GM11168 (cell line): Measurements from ENCODE around the gene CBARP.

Experiments used
- in situ Hi-C: fragments of 300-500 bp; cut with MboI; formaldehyde crosslinking; loops from one replicate; pipeline ENCODE4 v1.12.0; 2022; ENCODE audit warnings: low sequenced_read_pairs; ENCODE audit not compliant: unreplicated experiment

CBARP gene

GRCh38 chr19:1276628-1277022, 38.8 kb upstream of the CBARP start:
- in situ Hi-C loops: no loop called here

GRCh38 chr19:1275976-1276627, 38.3 kb upstream of the CBARP start:
- in situ Hi-C loops: no loop called here

GRCh38 chr19:1275260-1275975, 37.6 kb upstream of the CBARP start, which contains the start of gene FAM174C:
TSS of gene FAM174C (plus strand) at chr19:1275530. CDS start at chr19:1275550, 20 bp downstream.
- in situ Hi-C loops: no loop called here

GRCh38 chr19:1274852-1275259, 37.1 kb upstream of the CBARP start:
- in situ Hi-C loops: no loop called here

GRCh38 chr19:1274081-1274851, 36.5 kb upstream of the CBARP start:
- in situ Hi-C loops: no loop called here

- in situ Hi-C loops: no loop called here
Measured at GRCh38 chr19:1273263-1274041, 35.6 kb upstream of the CBARP start.

GRCh38 chr19:1272423-1273262, 34.8 kb upstream of the CBARP start:
- in situ Hi-C loops: no loop called here

GRCh38 chr19:1271528-1272422, 34.0 kb upstream of the CBARP start:
- in situ Hi-C loops: no loop called here

- in situ Hi-C loops: no loop called here
Measured at GRCh38 chr19:1270854-1271527, 33.2 kb upstream of the CBARP start.

GRCh38 chr19:1270213-1270853, 32.5 kb upstream of the CBARP start:
- in situ Hi-C loops: no loop called here

- in situ Hi-C loops: no loop called here
Measured at GRCh38 chr19:1269478-1270212, 31.8 kb upstream of the CBARP start.

GRCh38 chr19:1269065-1269477, 31.3 kb upstream of the CBARP start, which contains the start of gene CIRBP:
TSS of gene CIRBP (plus strand) at chr19:1269332. CDS start at chr19:1270934, 1,602 bp downstream.
- in situ Hi-C loops: no loop called here

GRCh38 chr19:1268226-1269064, 30.6 kb upstream of the CBARP start:
- in situ Hi-C loops: no loop called here

- in situ Hi-C loops: no loop called here
Measured at GRCh38 chr19:1267477-1268225, 29.8 kb upstream of the CBARP start.

- in situ Hi-C loops: no loop called here
Measured at GRCh38 chr19:1266916-1267476, 29.2 kb upstream of the CBARP start.
